Panc1 (cell line): ENCODE data around the gene LTBP3. TPM values are rescaled to one million over a fixed set of nuclear protein-coding genes. Genes with fewer than 3 reads are reported as not detected.

Source experiments
- ATAC-seq: fragments of 200-7000 bp; cut with Tn5 transposase; 2 replicates; pipeline ENCODE4 v1.9.1; 2020; ENCODE audit warnings: mild to moderate bottlenecking, moderate library complexity
- BruUV-seq: library from RNA; stranded (reverse); fragments of 400-500 nt; replicated peaks from 2 replicates; lab custom pipeline; 2021; lab: Mats Ljungman, UMichigan
- CTCF ChIA-PET: fragments of 300-600 bp; sonication (Branson Sonifier 250); formaldehyde crosslinking; loops from one replicate; lab custom pipeline; 2022; ENCODE audit warnings: antibody characterized with exemption; lab: Charles Lee
- POLR2A ChIA-PET: fragments of 300-600 bp; sonication (Branson Sonifier 250); formaldehyde crosslinking; loops from one replicate; lab custom pipeline; 2022; ENCODE audit warnings: antibody characterized with exemption; lab: Charles Lee
- DNase-seq: peaks from one replicate; pipeline ENCODE4 v3.0.0-alpha.2; 2010; ENCODE audit warnings: low read depth, low spot score
- H3K27ac ChIP-seq: 2 replicates; pipeline ENCODE4 v1.5.1; 2011; ENCODE audit warnings: mild to moderate bottlenecking, low read length, inconsistent platforms
- H3K27me3 ChIP-seq: fragments of 200-500 bp; sonication (Bioruptor generic); 2 replicates; pipeline ENCODE4 v1.6.0; 2014; ENCODE audit warnings: low read length, inconsistent platforms; ENCODE audit not compliant: control insufficient read depth, insufficient read depth
- H3K36me3 ChIP-seq: fragments of 200-500 bp; sonication (Bioruptor generic); 2 replicates; pipeline ENCODE4 v1.5.1; 2014; ENCODE audit warnings: inconsistent platforms, mild to moderate bottlenecking, low read length, moderate library complexity; ENCODE audit not compliant: control insufficient read depth, insufficient read depth
- H3K4me1 ChIP-seq: 2 replicates; pipeline ENCODE4 v1.5.1; 2011; ENCODE audit warnings: inconsistent platforms, mild to moderate bottlenecking, low read length, moderate library complexity; ENCODE audit not compliant: control insufficient read depth, insufficient read depth
- H3K4me3 ChIP-seq, 2 experiments: 2 replicates each; pipeline ENCODE4 v1.5.1; 2011 to 2012; ENCODE audit warnings: low read depth in 2 of 2, low read length in 2 of 2, mild to moderate bottlenecking in 2 of 2, inconsistent platforms in 1 of 2, moderate library complexity in 1 of 2
- H3K9me3 ChIP-seq: fragments of 200-500 bp; sonication (Bioruptor generic); 2 replicates; pipeline ENCODE4 v1.5.1; 2014; ENCODE audit warnings: low read depth, mild to moderate bottlenecking, inconsistent platforms, low read length, moderate library complexity; ENCODE audit not compliant: control insufficient read depth, insufficient read depth
- CTCF ChIP-seq: fragments of 450-650 bp; IDR thresholded peaks from 2 replicates; pipeline ENCODE4 v1.5.1; 2017; ENCODE audit warnings: mild to moderate bottlenecking
- POLR2AphosphoS5 ChIP-seq: IDR thresholded peaks from 2 replicates; pipeline ENCODE4 v1.6.1; 2012; ENCODE audit warnings: mild to moderate bottlenecking, low read depth, low read length, moderate library complexity
- REST ChIP-seq, 2 experiments: IDR thresholded peaks; 2 replicates each; pipeline ENCODE4 v1.6.1; 2011 to 2012; ENCODE audit warnings: low read depth in 2 of 2, control low read depth in 1 of 2, low read length in 1 of 2, mild to moderate bottlenecking in 1 of 2, moderate library complexity in 1 of 2; ENCODE audit not compliant: insufficient read depth in 1 of 2
- SIN3A ChIP-seq: IDR thresholded peaks from 2 replicates; pipeline ENCODE4 v1.6.1; 2012; ENCODE audit warnings: low read depth, mild to moderate bottlenecking, low read length, moderate library complexity, borderline replicate concordance; ENCODE audit not compliant: insufficient read depth
- TCF7L2 ChIP-seq: IDR thresholded peaks from 2 replicates; pipeline ENCODE4 v1.6.1; 2011; ENCODE audit warnings: mild to moderate bottlenecking, low read depth, low read length, inconsistent platforms
- in situ Hi-C: cut with HindIII; loops from 2 replicates; pipeline ENCODE4 v1.10.0; 2016; ENCODE audit warnings: low sequenced_read_pairs, low pct_unique_long_range_greater_than_20kb
- intact Hi-C: fragments of 100-400 bp; cut with micrococcal nuclease; formaldehyde crosslinking; loops from one replicate; pipeline ENCODE4 v1.10.0; 2022; ENCODE audit not compliant: unreplicated experiment
- total RNA-seq: library from RNA; stranded (reverse); gene quantifications from one replicate; pipeline ENCODE4 v1.2.1, GENCODE V29; 2021; ENCODE audit not compliant: unreplicated experiment

Gene LTBP3
- total RNA-seq, 1 experiment from 2014 or later, result 133 TPM

- intact Hi-C loops (no loop called here), in situ Hi-C loops (no loop called here)
- no peak overlapping the region for H3K27ac ChIP-seq
- POLR2A ChIA-PET, result interaction anchor here (0.5 to 0.8 kb wide), 2 partner anchors 43 to 53 kb away, joined by 3 to 8 read pairs; no protein-coding TSS in a partner anchor
- TF ChIP-seq SIN3A (no peak), CTCF (no peak), REST (IDR thresholded peaks at IDR 0.05; ENCODE audit: insufficient read depth in 1 of 2, low read depth in 2 of 2, low read length in 1 of 2) (no peak), TCF7L2 (no peak), POLR2AphosphoS5 (no peak)
- DNase-seq (no peak), ATAC-seq (no peak)
- H3K27me3 ChIP-seq, result no peaks in the 10 kb centered on the region
- H3K4me3 ChIP-seq, result no peak overlapping the region
- no peaks in the 10 kb centered on the region for H3K9me3 ChIP-seq
- BruUV-seq, result no TSS peak
- CTCF ChIA-PET, result no interaction called here
- peaks cover 3% of the 10 kb centered on the region; the same call in 1 of the 2 replicates for H3K36me3 ChIP-seq
- H3K4me1 ChIP-seq, result peaks cover 16% of the 10 kb centered on the region
Observed at GRCh38 chr11:65583589-65583988, 25.4 kb upstream of the LTBP3 start.

GRCh38 chr11:65581928-65582327 lies 23.8 kb upstream of the LTBP3 start:
- in situ Hi-C loops (no loop called here), intact Hi-C loops (no loop called here)
- ChIA-PET POLR2A (no interaction called here), CTCF (no interaction called here)
- H3K4me3 ChIP-seq, result no peak overlapping the region
- ATAC-seq (no peak), DNase-seq (no peak)
- peaks cover 3% of the 10 kb centered on the region; the same call in 1 of the 2 replicates for H3K36me3 ChIP-seq
- no TSS peak for BruUV-seq
- no peaks in the 10 kb centered on the region for H3K9me3 ChIP-seq
- TF ChIP-seq TCF7L2 (no peak), SIN3A (no peak)
- H3K4me1 ChIP-seq, result peaks cover 21% of the 10 kb centered on the region
- H3K27me3 ChIP-seq, result no peaks in the 10 kb centered on the region
- H3K27ac ChIP-seq, result no peak overlapping the region

GRCh38 chr11:65580756-65581155 lies 22.6 kb upstream of the LTBP3 start:
- Histone ChIP-seq H3K4me3 (no peak overlapping the region), H3K27ac (no peak overlapping the region), H3K27me3 (no peaks in the 10 kb centered on the region), H3K9me3 (no peaks in the 10 kb centered on the region), H3K36me3 (peaks cover 1% of the 10 kb centered on the region; the same call in 1 of the 2 replicates), H3K4me1 (peaks cover 21% of the 10 kb centered on the region)
- in situ Hi-C loops (no loop called here), intact Hi-C loops (no loop called here)
- BruUV-seq, result no TSS peak
- ChIA-PET CTCF (no interaction called here), POLR2A (interaction anchor here (0.6 kb wide), 1 partner anchor 8 kb away, joined by 7 read pairs; the partner anchor contains the start of gene FAM89B)
- no peak for TF ChIP-seq REST (IDR thresholded peaks at IDR 0.05; ENCODE audit: insufficient read depth in 1 of 2, low read depth in 2 of 2, low read length in 1 of 2)
- no peak for TF ChIP-seq CTCF
- no peak for TF ChIP-seq SIN3A
- no peak for TF ChIP-seq POLR2AphosphoS5
- TF ChIP-seq TCF7L2, result no peak
- ATAC-seq, result no peak
- no peak for DNase-seq
